ENCODE data around the gene USP32.
"Not testable (repeated sequence)": the region's sequence is repeated elsewhere in the genome, so short reads cannot be mapped to it uniquely, and the experiment has no call there.

Gene USP32

GRCh38 chr17:60218774-60219173, 173.2 kb downstream of the USP32 start:
- not testable (repeated sequence) for DNase-seq

- DNase-seq: not testable (repeated sequence)
These were observed 176.0 kb downstream of the USP32 start for GRCh38 chr17:60215895-60216294.

- not testable (repeated sequence) for DNase-seq
These were observed 180.7 kb downstream of the USP32 start for GRCh38 chr17:60211282-60211681.

GRCh38 chr17:60208302-60208701, 183.6 kb downstream of the USP32 start:
- DNase-seq: not testable (repeated sequence)

DNA sequence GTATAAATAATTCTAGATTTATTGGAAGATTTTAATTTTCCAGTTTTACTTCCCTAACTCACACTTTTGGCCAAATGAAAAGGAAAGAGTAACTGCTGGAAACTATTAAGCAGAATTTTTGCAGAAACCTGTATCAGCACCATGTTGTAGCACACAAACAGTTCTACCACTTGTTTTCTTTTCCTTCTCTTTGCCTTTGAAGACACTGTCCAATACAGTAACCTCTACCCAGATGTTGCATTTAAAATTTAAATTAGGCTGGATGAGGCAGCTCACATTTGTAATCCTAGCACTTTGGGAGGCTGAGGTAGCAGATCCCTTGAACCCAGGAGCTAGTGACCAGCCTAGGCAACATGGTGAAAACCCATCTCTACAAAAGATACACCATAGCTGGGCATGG, 186.2 kb downstream of the USP32 start:
- not testable (repeated sequence) for DNase-seq

DNA sequence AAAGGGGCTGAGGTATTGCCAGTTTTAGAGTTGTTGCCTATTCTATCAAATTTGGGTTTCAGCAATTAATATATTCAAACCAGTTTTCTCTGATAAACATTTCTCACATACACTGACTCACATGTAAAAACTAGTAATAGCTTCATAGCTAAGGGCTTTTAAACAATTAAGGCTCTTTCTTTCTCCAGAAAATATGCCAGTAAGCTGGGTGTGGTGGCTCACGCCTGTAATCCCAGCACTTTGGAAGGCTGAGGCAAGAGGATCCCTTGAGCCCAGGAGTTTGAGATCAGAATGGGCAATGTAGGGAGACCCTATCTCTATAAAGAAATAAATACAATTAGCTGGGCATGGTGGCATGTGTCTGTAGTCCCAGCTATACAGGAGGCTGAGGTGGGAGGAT, 193.3 kb downstream of the USP32 start:
- not testable (repeated sequence) for DNase-seq

GRCh38 chr17:60194141-60194540, 197.8 kb downstream of the USP32 start:
- DNase-seq: not testable (repeated sequence)

DNA sequence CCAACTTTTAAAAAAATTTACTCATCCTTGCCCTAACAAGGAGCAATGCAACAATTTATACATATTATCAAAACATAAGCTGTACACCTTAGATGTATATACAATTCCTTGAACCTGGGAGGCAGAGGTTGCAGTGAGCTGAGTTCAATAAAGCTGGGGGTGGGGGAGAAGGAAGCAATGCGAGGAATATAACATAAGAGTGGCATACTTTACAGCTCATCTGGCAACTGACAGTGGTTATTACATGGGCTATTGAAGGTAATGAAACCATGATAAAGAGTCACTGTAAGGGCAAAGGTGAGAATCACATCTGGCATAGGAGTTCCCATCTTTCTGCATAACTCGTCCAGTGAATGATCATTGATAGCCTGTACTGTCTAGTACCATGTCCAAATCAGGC, 198.5 kb downstream of the USP32 start:
- no peak for DNase-seq

GRCh38 chr17:60193032-60193431, 198.9 kb downstream of the USP32 start:
- not testable (repeated sequence) for DNase-seq

- DNase-seq: not testable (repeated sequence)
These were observed 201.9 kb downstream of the USP32 start for GRCh38 chr17:60190032-60190431.

DNA sequence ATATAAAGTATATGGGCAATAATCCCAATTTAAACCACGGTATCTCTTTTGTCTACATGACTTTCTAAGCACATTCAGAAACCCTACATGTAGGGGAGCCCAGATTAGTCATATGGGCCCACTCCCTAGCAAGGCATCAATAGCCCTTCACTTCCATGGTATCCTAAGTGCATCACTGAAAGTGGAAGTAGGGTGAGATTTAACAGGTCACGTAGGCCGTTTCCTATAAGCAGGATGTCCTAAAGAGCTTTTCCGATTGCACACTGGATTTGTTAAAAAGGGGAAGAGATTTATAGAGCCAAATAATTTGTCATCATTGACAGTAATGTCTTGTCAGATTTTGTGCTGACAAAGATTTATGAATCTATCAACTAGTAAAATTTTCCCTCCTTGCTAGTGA, 203.2 kb downstream of the USP32 start:
- DNase-seq: no peak

- not testable (repeated sequence) for DNase-seq
These were observed 204.8 kb downstream of the USP32 start for GRCh38 chr17:60186846-60187745.

GRCh38 chr17:60186372-60186771, 205.6 kb downstream of the USP32 start:
- DNase-seq: not testable (repeated sequence)

DNA sequence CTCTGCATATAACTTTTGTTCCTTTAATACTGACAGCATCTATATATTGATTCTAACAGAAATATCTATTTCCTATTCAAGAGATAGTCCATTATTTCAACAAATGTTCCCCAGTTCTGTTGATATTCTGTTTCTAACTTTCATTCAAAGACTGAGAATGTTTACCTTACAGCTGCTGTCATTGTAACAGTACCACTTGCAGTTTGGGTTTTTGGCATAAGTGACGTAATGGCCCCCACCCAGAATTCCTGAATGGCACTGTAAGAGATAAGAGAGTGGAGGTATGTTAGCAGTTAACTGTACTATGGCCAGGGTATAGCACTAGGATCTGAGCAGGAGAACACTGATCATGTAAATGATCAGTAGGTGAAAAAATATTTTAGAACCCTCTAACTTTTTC, 211.6 kb downstream of the USP32 start:
- DNase-seq: not testable (repeated sequence)

GRCh38 chr17:60178180-60178579, 213.8 kb downstream of the USP32 start:
- DNase-seq: not testable (repeated sequence)

- DNase-seq: not testable (repeated sequence)
These were observed 215.2 kb downstream of the USP32 start for GRCh38 chr17:60176763-60177162.

- DNase-seq: not testable (repeated sequence)
These were observed 217.2 kb downstream of the USP32 start for GRCh38 chr17:60174767-60175166.

DNA sequence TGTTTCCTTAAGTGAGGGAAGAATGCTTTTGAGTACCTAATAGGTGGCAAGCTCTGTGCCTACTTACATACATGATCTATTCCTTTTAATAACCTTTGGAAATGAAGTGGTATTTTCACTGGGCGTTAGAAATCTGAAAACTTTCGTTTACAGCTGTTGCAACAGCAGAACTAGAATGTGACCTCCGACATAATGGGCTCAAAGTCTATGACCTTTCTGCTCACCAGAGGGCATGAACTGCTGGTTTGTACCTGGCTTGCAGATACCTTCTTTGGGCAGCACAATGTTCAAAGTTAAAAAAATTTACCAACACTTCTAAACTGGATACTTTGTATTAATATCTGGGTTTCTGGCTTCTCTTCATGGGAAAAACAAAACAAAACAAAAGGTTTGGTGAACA, 217.9 kb downstream of the USP32 start:
- DNase-seq: no peak

- no peak for DNase-seq
These were observed 218.6 kb downstream of the USP32 start for GRCh38 chr17:60173304-60173819.

DNA sequence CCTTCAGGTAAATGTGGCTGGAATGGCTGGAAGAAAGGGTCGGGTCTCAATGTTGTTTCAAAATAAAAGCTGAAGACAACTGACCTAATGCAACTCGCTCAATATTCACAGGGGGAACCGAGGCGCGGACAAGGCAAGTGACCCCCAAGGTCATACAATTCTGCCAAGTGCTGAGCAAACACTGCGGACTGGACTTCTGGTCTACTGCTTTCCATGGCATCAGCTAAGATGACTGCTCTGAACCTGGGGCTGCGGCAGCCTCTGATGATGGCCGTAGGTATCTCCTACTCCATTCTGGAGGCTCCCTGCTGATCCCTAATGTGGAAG, 220.2 kb downstream of the USP32 start:
- no peak for DNase-seq

DNA sequence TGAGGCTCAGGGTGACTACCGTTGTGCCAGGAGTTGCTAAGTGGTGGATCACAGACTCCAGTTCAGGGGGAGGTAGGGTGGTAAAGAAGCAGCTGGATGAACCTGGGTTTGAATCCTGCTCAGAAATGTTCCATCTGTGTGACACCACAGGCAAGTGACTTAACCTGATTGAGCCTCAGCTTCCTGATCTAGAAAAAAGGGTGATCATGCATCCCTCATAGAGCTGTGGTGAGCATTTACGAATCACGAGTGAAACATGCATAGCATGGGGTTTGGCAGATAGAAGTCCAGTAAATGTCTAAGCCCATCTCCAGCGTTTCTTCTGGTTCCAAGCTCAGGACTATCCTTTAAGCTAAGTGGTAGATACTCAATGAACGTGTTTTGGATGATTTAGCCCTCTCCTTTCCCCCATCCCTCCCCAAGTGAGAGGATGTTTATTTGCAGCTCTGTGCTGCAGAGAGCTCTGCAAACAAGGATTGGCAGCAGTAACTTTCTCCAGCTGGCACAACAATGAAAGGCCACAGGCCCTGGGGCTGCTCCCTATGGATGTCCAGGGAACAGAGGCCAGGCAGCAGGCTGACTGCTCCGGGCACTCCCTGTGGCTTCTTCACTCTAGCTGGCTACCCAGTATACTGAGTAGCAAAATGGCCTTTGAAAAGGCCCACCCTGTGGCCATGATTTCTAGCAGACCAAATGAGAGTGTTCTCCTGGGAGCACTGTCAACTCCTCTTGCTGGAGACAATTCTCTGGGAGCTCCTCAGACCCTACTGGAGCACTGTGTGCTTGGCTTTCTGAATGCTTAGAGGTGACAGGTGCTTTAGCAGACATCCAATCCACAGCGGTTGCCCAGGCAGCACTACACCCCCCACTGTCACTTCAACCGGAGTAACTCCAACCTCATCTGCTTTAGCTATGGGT, 220.8 kb downstream of the USP32 start:
- DNase-seq: no peak

DNA sequence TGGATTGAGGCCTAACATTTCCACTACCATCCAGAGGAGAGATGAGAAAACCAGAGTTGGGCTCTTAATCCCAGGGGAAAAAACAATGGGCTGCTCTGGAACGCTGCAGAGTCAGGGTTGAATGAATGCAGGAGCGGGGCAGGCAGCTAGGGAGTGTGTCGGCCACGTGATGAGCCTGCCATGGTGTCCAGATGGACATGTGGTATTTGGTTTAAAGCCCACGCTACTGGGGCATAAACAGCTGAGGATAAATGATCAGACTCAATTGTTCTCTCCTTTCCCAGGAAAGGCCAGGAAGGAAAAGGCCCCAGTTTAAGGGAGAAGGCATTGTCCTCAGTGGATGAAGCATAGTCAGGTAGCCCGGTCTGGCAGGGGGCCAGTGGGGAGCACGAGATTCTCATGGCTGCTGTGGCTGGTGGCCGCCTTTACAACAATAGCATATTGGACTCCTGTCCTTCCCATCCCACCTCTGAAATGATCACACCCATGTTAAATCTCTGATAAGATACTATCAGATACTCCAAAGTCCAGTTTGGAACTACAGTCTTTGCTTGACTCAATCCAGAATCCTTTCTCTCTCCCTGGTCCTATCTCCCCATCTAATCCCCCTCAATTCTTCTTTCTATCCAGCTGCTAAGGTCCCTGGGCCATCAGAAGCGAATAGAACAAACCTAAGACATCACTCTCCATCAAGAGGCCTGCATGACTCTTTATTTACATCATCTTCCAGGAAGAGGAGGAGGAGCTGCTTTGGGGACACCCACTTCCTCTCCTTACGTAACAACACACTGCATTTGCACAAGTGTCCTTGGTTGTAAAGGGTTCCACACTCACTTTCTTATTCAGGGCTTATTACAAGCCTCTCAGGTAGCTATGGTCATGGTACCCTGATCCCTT, 221.8 kb downstream of the USP32 start:
- DNase-seq: no peak

Data from 8988T (cell line).